Measurements from ENCODE around the gene HEATR1.

The HEATR1 gene

DNA sequence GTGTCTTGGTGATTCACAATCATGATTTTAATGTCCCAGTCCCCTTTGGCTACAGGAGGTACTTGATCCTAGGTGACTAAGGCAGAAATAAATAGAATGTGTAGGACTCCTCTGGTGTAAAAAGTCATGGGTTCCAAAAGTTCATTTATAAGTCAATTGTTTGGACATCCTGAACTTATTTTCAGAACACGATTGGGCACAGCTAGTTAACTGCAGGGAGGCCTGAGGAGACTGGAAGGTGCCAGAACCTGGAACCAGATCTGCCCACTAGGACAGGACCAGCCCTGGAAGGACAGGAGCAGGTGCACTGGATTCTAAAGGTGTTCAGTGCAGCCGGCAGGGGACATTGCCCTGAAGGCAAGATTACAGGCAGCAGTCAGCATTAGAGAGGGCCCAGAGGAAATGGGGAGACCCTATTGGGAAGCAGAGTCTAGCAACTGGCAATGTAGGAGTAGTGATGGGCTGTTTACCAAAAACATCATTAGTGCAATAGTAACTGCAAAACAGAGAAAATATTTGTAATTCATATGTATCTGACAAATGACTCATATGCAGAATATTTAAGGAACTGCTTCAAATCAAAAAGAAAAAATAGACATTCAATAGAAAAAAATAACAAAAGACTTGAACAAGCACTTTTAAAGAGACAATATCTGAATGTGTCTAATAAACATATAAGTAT, 23.6 kb upstream of the HEATR1 start:
- no peak for DNase-seq (ENCODE audit: extremely low read depth, low read depth)
- TF ChIP-seq, protein P1, sequence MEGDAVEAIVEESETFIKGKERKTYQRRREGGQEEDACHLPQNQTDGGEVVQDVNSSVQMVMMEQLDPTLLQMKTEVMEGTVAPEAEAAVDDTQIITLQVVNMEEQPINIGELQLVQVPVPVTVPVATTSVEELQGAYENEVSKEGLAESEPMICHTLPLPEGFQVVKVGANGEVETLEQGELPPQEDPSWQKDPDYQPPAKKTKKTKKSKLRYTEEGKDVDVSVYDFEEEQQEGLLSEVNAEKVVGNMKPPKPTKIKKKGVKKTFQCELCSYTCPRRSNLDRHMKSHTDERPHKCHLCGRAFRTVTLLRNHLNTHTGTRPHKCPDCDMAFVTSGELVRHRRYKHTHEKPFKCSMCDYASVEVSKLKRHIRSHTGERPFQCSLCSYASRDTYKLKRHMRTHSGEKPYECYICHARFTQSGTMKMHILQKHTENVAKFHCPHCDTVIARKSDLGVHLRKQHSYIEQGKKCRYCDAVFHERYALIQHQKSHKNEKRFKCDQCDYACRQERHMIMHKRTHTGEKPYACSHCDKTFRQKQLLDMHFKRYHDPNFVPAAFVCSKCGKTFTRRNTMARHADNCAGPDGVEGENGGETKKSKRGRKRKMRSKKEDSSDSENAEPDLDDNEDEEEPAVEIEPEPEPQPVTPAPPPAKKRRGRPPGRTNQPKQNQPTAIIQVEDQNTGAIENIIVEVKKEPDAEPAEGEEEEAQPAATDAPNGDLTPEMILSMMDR (IDR thresholded peaks at IDR 0.05; ENCODE audit: low read depth, low read length): no peak

DNA sequence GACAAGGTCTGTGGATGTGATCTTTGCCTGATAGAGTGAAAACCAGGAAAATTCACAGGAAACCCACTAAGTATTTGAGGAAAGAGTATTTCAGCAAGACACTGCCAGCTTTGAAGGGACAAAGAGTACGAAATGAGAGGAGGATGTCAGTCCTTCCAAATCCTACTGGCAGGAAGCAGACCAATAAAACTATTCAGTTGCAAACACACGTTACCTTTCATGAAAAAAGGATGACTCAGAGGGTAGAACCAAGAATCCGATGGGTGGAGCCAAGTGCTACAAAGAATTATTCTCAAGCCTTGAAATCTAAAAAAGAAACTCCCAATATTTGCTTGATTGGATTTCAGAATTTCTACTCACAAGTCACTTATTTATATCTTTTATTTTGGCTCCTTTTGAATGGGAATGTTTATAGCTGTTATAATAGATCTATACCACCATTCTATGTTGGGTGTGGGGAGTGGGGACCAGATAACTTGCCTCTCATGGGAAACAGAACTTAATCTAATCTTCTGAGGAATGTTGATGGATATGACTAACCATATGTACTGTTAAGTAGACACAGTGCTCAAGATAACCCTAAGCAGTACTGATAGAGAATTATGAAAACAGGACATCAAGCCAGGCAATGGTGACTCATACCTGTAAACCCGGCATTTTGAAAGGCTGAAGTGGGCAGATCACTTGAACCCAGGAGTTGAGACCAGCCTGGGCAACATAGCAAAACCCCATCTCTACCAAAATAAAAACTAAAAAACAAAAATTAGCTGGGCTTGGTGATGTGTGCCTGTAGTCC, 19.3 kb upstream of the HEATR1 start:
- TF ChIP-seq, protein P1 (IDR thresholded peaks at IDR 0.05; ENCODE audit: low read depth, low read length): no peak

DNA sequence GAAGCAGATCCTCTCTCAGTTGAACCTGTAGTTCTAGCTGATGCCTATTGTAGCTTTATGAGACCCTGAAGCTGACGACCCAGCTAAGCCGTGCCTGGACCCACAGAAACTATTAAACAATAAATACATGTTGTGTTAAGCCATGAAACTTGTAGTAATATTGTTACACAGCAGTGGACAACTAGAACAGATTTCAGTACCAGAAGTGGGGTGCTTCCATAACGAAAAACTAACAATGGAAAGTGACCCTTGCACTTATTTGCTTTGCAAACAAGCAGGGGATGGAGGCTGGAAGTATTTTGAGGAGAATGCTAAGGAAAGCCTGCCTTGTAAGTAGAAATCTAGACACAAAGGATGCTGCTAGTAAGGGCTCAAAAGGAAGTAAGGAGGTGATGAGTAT, 18.1 kb upstream of the HEATR1 start:
- TF ChIP-seq, protein P1 (IDR thresholded peaks at IDR 0.05; ENCODE audit: low read depth, low read length): no peak
- no peak for DNase-seq (ENCODE audit: extremely low read depth, low read depth)

More for the DNA sequence above, 19.3 kb upstream of the HEATR1 start:
- DNase-seq (ENCODE audit: extremely low read depth, low read depth): no peak

DNA sequence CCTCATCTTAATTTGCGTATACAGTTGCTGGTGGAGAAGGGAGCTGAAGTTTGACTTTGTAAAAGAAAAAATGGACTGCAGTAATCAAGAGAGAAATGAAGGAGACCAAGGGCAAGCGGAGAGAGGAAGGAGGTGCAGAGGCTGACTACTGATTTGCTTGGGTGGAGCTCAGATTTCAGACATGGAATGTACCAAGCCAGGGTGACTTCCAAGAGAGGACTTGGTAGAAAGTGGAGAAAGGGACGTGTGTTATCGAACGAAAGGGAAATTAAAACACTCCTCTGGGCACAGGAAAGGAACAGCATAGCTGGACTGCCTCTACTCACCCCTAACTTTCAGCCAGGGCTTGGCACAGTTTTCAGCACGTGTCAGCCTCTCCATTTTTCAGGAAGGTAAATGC, 15.1 kb upstream of the HEATR1 start:
- no peak for DNase-seq (ENCODE audit: extremely low read depth, low read depth)
- TF ChIP-seq, protein P1 (IDR thresholded peaks at IDR 0.05; ENCODE audit: low read depth, low read length): no peak

DNA sequence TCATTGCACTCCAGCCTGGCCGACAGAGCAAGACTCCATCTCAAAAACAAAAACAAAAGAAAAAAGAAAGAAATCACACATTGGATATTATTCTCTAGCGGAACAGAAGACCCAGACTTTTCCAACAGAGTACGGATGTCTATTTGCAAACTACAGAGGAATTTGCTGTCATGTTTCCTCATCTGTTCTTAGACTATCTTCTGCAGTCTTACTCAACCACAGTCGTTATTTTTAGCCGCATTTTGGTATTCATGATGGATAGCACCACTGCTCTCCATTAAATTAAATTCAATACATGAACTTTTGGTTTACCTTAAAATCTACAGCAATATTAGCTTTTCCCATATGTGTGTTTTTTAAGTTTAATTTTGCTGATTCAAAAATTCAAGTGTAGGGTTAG, 14.2 kb upstream of the HEATR1 start:
- TF ChIP-seq, protein P1 (IDR thresholded peaks at IDR 0.05; ENCODE audit: low read depth, low read length): no peak

DNA sequence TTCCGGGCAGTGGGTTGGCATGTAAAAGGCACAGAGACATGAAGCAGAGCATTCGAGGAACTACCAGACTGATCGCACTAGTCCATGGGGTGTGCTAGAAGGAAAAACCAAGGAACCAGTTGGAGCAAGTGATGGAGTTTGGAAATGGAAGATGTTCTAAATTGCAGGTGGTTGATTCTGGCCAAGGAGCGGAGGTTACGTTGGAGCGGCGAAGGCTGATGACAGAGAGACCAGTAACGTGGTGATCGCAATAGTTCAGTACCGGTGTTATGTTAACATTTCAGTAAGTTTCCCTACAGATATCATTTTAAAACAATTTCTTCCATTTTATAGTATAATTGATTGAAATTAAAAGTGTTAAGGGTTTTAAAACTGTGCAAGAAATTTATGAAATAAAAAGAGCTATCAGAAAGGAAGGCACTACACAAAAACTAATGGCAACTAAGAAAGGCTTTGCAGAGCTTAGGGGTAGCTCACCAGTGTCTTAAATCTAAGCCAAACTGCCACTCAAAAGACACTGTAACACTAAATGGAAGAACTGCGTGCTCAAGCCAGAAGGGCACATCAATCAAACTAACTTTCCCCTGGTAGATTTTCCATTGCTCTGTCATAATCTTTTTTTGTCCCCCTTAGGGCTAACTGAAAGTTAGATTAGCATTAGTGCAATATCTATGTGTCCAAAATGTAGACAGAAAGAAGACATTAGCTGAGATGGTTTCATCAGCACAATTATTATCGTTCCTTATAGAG, 11.3 kb upstream of the HEATR1 start:
- TF ChIP-seq, protein P1 (IDR thresholded peaks at IDR 0.05; ENCODE audit: low read depth, low read length): no peak
- no peak for DNase-seq (ENCODE audit: extremely low read depth, low read depth)

More for the DNA sequence above, 14.2 kb upstream of the HEATR1 start:
- DNase-seq (ENCODE audit: extremely low read depth, low read depth): no peak
